Activated CD4-positive, alpha-beta T cell treated with anti-CD3 and anti-CD28 coated beads, Interleukin-2, amount 10 ng/mL, durations not matched to agents 24 days and 14 days (primary cell): ENCODE data around the gene GNAT2. TPM values are rescaled to one million over a fixed set of nuclear protein-coding genes. Genes with fewer than 3 reads are reported as not detected.

ENCODE experiments used
- DNase-seq: peaks from one replicate; pipeline ENCODE4 v3.0.0; 2022
- H3K27ac Mint-ChIP-seq: one replicate; pipeline ENCODE4 v1.8.0; 2022; ENCODE audit warnings: mild to moderate bottlenecking, mixed read lengths
- H3K27me3 Mint-ChIP-seq: one replicate; pipeline ENCODE4 v1.8.0; 2022; ENCODE audit warnings: mixed read lengths
- H3K36me3 Mint-ChIP-seq: one replicate; pipeline ENCODE4 v1.8.0; 2022; ENCODE audit warnings: low read depth, mild to moderate bottlenecking, mixed read lengths
- H3K4me1 Mint-ChIP-seq: one replicate; pipeline ENCODE4 v1.8.0; 2021; ENCODE audit warnings: mixed read lengths
- H3K4me3 Mint-ChIP-seq: one replicate; pipeline ENCODE4 v1.8.0; 2022; ENCODE audit warnings: mild to moderate bottlenecking, moderate library complexity, mixed read lengths
- H3K9me3 Mint-ChIP-seq: one replicate; pipeline ENCODE4 v1.8.0; 2021; ENCODE audit warnings: mixed read lengths
- intact Hi-C: fragments of 100-400 bp; cut with micrococcal nuclease; formaldehyde crosslinking; loops from one replicate; pipeline ENCODE4 v1.15.1; 2023
- total RNA-seq: library from RNA; stranded (reverse); gene quantifications from 2 replicates; pipeline ENCODE4 v1.2.3, GENCODE V29; 2022

Gene GNAT2
- total RNA-seq, 1 donor from 2014 or later, result 0.33 TPM

GRCh38 chr1:109654519-109654918 lies 35.1 kb upstream of the GNAT2 start:
- peaks cover 3% of the 10 kb centered on the region for H3K36me3 Mint-ChIP-seq
- H3K4me1 Mint-ChIP-seq, result peaks cover 19% of the 10 kb centered on the region
- no peak overlapping the region for H3K4me3 Mint-ChIP-seq
- intact Hi-C loops, result no loop called here
- H3K27ac Mint-ChIP-seq, result peak overlapping the region; percentile 10
- H3K9me3 Mint-ChIP-seq, result no peaks in the 10 kb centered on the region
- peaks cover 37% of the 10 kb centered on the region for H3K27me3 Mint-ChIP-seq
- DNase-seq, result no peak

- H3K4me1 Mint-ChIP-seq, result peaks cover 18% of the 10 kb centered on the region
- no peak for DNase-seq
- no peaks in the 10 kb centered on the region for H3K9me3 Mint-ChIP-seq
- H3K36me3 Mint-ChIP-seq, result peaks cover 2% of the 10 kb centered on the region
- H3K27me3 Mint-ChIP-seq, result peaks cover 37% of the 10 kb centered on the region
- no peak overlapping the region for H3K27ac Mint-ChIP-seq
- no peak overlapping the region for H3K4me3 Mint-ChIP-seq
- intact Hi-C loops, result no loop called here
Measured at GRCh38 chr1:109653306-109653705, 33.9 kb upstream of the GNAT2 start.

GRCh38 chr1:109652402-109652801 lies 33.0 kb upstream of the GNAT2 start:
- H3K27me3 Mint-ChIP-seq, result peaks cover 37% of the 10 kb centered on the region
- H3K4me3 Mint-ChIP-seq, result no peak overlapping the region
- no peak for DNase-seq
- no peaks in the 10 kb centered on the region for H3K36me3 Mint-ChIP-seq
- no peaks in the 10 kb centered on the region for H3K9me3 Mint-ChIP-seq
- peaks cover 17% of the 10 kb centered on the region for H3K4me1 Mint-ChIP-seq
- no peak overlapping the region for H3K27ac Mint-ChIP-seq
- intact Hi-C loops, result no loop called here

- Mint-ChIP-seq H3K4me3 (no peak overlapping the region), H3K36me3 (no peaks in the 10 kb centered on the region), H3K27me3 (peaks cover 42% of the 10 kb centered on the region), H3K4me1 (peaks cover 11% of the 10 kb centered on the region), H3K9me3 (no peaks in the 10 kb centered on the region), H3K27ac (no peak overlapping the region)
- intact Hi-C loops, result loop anchor here (1.0 kb wide), 1 partner anchor 7 kb away; no protein-coding TSS in a partner anchor
- DNase-seq, result no peak
Measured at GRCh38 chr1:109650609-109651008, 31.2 kb upstream of the GNAT2 start.

GRCh38 chr1:109649491-109649914 lies 30.1 kb upstream of the GNAT2 start:
- Mint-ChIP-seq H3K36me3 (no peaks in the 10 kb centered on the region), H3K4me1 (no peaks in the 10 kb centered on the region), H3K27ac (no peak overlapping the region), H3K27me3 (peaks cover 40% of the 10 kb centered on the region), H3K9me3 (no peaks in the 10 kb centered on the region), H3K4me3 (no peak overlapping the region)
- DNase-seq, result no peak
- intact Hi-C loops, result no loop called here

GRCh38 chr1:109644670-109645069 lies 25.3 kb upstream of the GNAT2 start:
- Mint-ChIP-seq H3K4me1 (peaks cover 11% of the 10 kb centered on the region), H3K9me3 (no peaks in the 10 kb centered on the region), H3K36me3 (no peaks in the 10 kb centered on the region), H3K27me3 (peaks cover 10% of the 10 kb centered on the region), H3K27ac (no peak overlapping the region), H3K4me3 (no peak overlapping the region)
- intact Hi-C loops, result no loop called here
- DNase-seq, result no peak

GRCh38 chr1:109643385-109644230 lies 24.2 kb upstream of the GNAT2 start:
- Mint-ChIP-seq H3K27me3 (peaks cover 10% of the 10 kb centered on the region), H3K4me3 (no peak overlapping the region), H3K36me3 (no peaks in the 10 kb centered on the region), H3K4me1 (peaks cover 11% of the 10 kb centered on the region), H3K27ac (no peak overlapping the region), H3K9me3 (no peaks in the 10 kb centered on the region)
- intact Hi-C loops, result loop anchor here (1.0 to 2.0 kb wide), 4 partner anchors 8 to 341 kb away; partner anchors contain the start of genes AHCYL1 and GSTM1
- DNase-seq, result peak; percentile 97

GRCh38 chr1:109642626-109643025 lies 23.2 kb upstream of the GNAT2 start:
- no peaks in the 10 kb centered on the region for H3K9me3 Mint-ChIP-seq
- no peak overlapping the region for H3K27ac Mint-ChIP-seq
- H3K36me3 Mint-ChIP-seq, result no peaks in the 10 kb centered on the region
- H3K27me3 Mint-ChIP-seq, result peaks cover 12% of the 10 kb centered on the region
- peaks cover 13% of the 10 kb centered on the region for H3K4me1 Mint-ChIP-seq
- no peak overlapping the region for H3K4me3 Mint-ChIP-seq
- no peak for DNase-seq
- intact Hi-C loops, result loop anchor here (1.0 to 2.0 kb wide), 4 partner anchors 9 to 342 kb away; partner anchors contain the start of genes AHCYL1 and GSTM1

- H3K36me3 Mint-ChIP-seq, result no peaks in the 10 kb centered on the region
- intact Hi-C loops, result loop anchor here (2.0 kb wide), 2 partner anchors 45 to 343 kb away; partner anchors contain the start of genes AHCYL1 and GSTM1
- H3K4me1 Mint-ChIP-seq, result peaks cover 13% of the 10 kb centered on the region
- no peak overlapping the region for H3K27ac Mint-ChIP-seq
- peaks cover 9% of the 10 kb centered on the region for H3K27me3 Mint-ChIP-seq
- no peak for DNase-seq
- no peak overlapping the region for H3K4me3 Mint-ChIP-seq
- H3K9me3 Mint-ChIP-seq, result no peaks in the 10 kb centered on the region
Measured at GRCh38 chr1:109641861-109642260, 22.4 kb upstream of the GNAT2 start.

- Mint-ChIP-seq H3K27me3 (peaks cover 9% of the 10 kb centered on the region), H3K36me3 (no peaks in the 10 kb centered on the region), H3K4me3 (no peak overlapping the region), H3K27ac (no peak overlapping the region), H3K9me3 (no peaks in the 10 kb centered on the region), H3K4me1 (peaks cover 13% of the 10 kb centered on the region)
- intact Hi-C loops, result no loop called here
- peak; percentile 52 for DNase-seq
Measured at GRCh38 chr1:109641078-109641740, 21.8 kb upstream of the GNAT2 start.

GRCh38 chr1:109640285-109640865 lies 21.0 kb upstream of the GNAT2 start:
- peak overlapping the region; percentile 47 for H3K27ac Mint-ChIP-seq
- H3K4me3 Mint-ChIP-seq, result no peak overlapping the region

GRCh38 chr1:109639841-109640184 lies 20.4 kb upstream of the GNAT2 start:
- H3K36me3 Mint-ChIP-seq, result no peaks in the 10 kb centered on the region

More at GRCh38 chr1:109640285-109640865, 21.0 kb upstream of the GNAT2 start:
- Mint-ChIP-seq H3K9me3 (no peaks in the 10 kb centered on the region), H3K27me3 (peaks cover 6% of the 10 kb centered on the region), H3K36me3 (no peaks in the 10 kb centered on the region), H3K4me1 (peaks cover 13% of the 10 kb centered on the region)
- DNase-seq, result peak; percentile 98
- intact Hi-C loops, result loop anchor here (1.0 kb wide), 1 partner anchor 371 kb away; no protein-coding TSS in a partner anchor

GRCh38 chr1:109639063-109639840 lies 19.8 kb upstream of the GNAT2 start:
- peaks cover 5% of the 10 kb centered on the region for H3K27me3 Mint-ChIP-seq
- H3K9me3 Mint-ChIP-seq, result no peaks in the 10 kb centered on the region
- no peak overlapping the region for H3K4me3 Mint-ChIP-seq
- no peak overlapping the region for H3K27ac Mint-ChIP-seq
- intact Hi-C loops, result no loop called here
- DNase-seq, result no peak
- H3K4me1 Mint-ChIP-seq, result peaks cover 18% of the 10 kb centered on the region
- H3K36me3 Mint-ChIP-seq, result no peaks in the 10 kb centered on the region

More at GRCh38 chr1:109639841-109640184, 20.4 kb upstream of the GNAT2 start:
- no peaks in the 10 kb centered on the region for H3K9me3 Mint-ChIP-seq
- peaks cover 5% of the 10 kb centered on the region for H3K27me3 Mint-ChIP-seq
- intact Hi-C loops, result loop anchor here (1.0 kb wide), 1 partner anchor 371 kb away; no protein-coding TSS in a partner anchor
- peaks cover 14% of the 10 kb centered on the region for H3K4me1 Mint-ChIP-seq
- no peak for DNase-seq
- no peak overlapping the region for H3K4me3 Mint-ChIP-seq
- peak overlapping the region; percentile 47 for H3K27ac Mint-ChIP-seq
